ENCODE measurements around the gene GLRA2.

DNA sequence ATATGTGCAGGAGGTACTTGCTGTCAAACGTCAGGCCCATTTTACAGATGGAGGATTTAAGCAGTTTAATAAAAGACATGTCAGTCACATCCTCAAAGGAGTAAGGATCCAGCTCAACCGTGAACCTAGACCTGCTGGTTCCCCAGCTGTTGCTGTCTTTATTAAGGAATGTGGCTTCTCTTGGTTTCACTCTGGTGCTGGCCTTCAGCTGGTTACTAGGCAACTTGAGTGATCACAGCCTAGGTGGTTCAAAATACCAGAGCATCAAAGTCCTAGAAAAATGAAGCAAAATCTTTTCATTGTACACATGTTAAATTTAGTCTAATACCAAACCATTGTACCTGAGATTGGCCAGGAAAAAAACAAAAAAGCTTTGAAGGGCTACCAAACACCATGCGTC lies 32.7 kb upstream of the GLRA2 start:
- TF ChIP-seq GATA2 (IDR thresholded peaks at IDR 0.05; ENCODE audit: low read depth, low read length) (no peak), GATA3 (IDR thresholded peaks at IDR 0.05; ENCODE audit: low read depth, low read length) (no peak)
